GM18526 (cell line): ENCODE results near the gene PPP1R2B.

Experiments
- POLR2A ChIP-seq: IDR thresholded peaks from 3 replicates; pipeline ENCODE4 v1.6.1; 2011; ENCODE audit not compliant: insufficient read length; ENCODE audit errors: extremely low read depth

The PPP1R2B gene

GRCh38 chr5:156850206-156850751 lies at the start of gene PPP1R2B:
PPP1R2B (plus strand) TSS chr5:156850295; CDS start chr5:156850563, 268 bp downstream.
- TF ChIP-seq POLR2A: no peak

GRCh38 chr5:156800929-156801328 lies 49.2 kb upstream of the PPP1R2B start:
- TF ChIP-seq POLR2A: no peak

GRCh38 chr5:156802501-156802900 lies 47.6 kb upstream of the PPP1R2B start:
- TF ChIP-seq POLR2A: no peak

- no peak for TF ChIP-seq POLR2A
These were observed 46.7 kb upstream of the PPP1R2B start for GRCh38 chr5:156803404-156803803.

GRCh38 chr5:156812959-156813358 lies 37.1 kb upstream of the PPP1R2B start:
- no peak for TF ChIP-seq POLR2A

GRCh38 chr5:156815988-156816599 lies 34.0 kb upstream of the PPP1R2B start:
- no peak for TF ChIP-seq POLR2A

GRCh38 chr5:156819537-156819936 lies 30.6 kb upstream of the PPP1R2B start:
- no peak for TF ChIP-seq POLR2A

GRCh38 chr5:156819967-156820581 lies 30.0 kb upstream of the PPP1R2B start:
- TF ChIP-seq POLR2A: no peak

GRCh38 chr5:156824241-156824640 lies 25.9 kb upstream of the PPP1R2B start:
- TF ChIP-seq POLR2A: no peak

- no peak for TF ChIP-seq POLR2A
These were observed 25.3 kb upstream of the PPP1R2B start for GRCh38 chr5:156824800-156825199.

- TF ChIP-seq POLR2A: no peak
These were observed 24.4 kb upstream of the PPP1R2B start for GRCh38 chr5:156825688-156826087.

GRCh38 chr5:156826150-156826549 lies 23.9 kb upstream of the PPP1R2B start:
- TF ChIP-seq POLR2A: no peak

GRCh38 chr5:156834916-156835315 lies 15.2 kb upstream of the PPP1R2B start:
- TF ChIP-seq POLR2A: no peak

GRCh38 chr5:156835905-156836304 lies 14.2 kb upstream of the PPP1R2B start:
- no peak for TF ChIP-seq POLR2A

GRCh38 chr5:156836846-156837245 lies 13.2 kb upstream of the PPP1R2B start:
- no peak for TF ChIP-seq POLR2A

- TF ChIP-seq POLR2A: no peak
These were observed 11.1 kb upstream of the PPP1R2B start for GRCh38 chr5:156838961-156839360.

- TF ChIP-seq POLR2A: no peak
These were observed 8.4 kb upstream of the PPP1R2B start for GRCh38 chr5:156841737-156842136.
